ENCODE data around the gene PDF.
"Not testable (repeated sequence)": the region's sequence is repeated elsewhere in the genome, so short reads cannot be mapped to it uniquely, and the experiment has no call there.

PDF gene

DNA sequence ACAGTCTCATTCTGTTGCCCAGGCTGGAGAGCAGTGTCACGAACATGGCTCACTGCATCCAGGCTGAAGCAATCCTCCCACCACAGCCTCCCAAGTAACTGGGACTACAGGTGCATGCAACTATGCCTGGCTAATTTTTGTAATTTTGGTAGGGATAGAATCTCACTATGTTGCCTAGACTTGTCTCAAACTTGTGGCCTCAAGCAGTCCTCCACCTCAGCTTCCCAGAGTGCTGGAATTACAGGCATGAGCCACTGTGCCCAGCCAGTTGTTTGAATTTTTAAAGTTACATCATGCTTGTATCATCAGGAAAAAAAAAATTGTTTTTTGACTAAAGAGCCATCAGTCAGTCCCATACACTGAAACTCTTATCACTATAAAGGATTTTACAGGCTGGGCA lies 36.3 kb downstream of the PDF start:
- Histone ChIP-seq H3K36me3 (ENCODE audit: control insufficient read depth, insufficient read depth, low read length, severe bottlenecking) (peaks cover 8% of the 10 kb centered on the region), H3K27me3 (replicated peaks; ENCODE audit: control insufficient read depth, insufficient read depth, low read length) (no peaks in the 10 kb centered on the region), H3K9me3 (ENCODE audit: control insufficient read depth, low read length) (no peaks in the 10 kb centered on the region), H3K9ac (ENCODE audit: low read length) (no peak overlapping the region), H3K4me3 (ENCODE audit: low read length) (no peak overlapping the region), H3K4me1 (ENCODE audit: control insufficient read depth, insufficient read depth, low read length) (peaks cover 3% of the 10 kb centered on the region)
- no peak for DNase-seq (ENCODE audit: low read depth)

DNA sequence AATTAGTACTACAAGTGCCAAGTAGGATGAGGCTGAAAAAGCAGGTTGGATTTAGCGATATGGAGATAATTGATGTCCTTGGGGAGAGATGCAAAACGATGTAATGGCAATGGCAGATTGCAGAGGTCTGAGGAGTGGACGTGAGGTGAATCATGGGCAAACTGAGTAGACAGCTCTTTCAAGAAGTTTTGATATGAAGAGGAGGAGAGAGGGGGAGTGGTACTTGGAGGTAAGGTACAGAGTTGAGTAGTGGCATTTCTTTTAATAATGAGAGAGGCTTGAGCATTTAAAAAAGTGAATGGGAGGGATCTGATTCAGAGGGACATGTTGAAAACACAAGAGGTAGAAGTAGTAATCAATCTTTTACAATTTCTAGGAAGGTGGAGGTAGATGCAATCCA lies 37.0 kb downstream of the PDF start:
- Histone ChIP-seq H3K4me3 (ENCODE audit: low read length) (no peak overlapping the region), H3K9ac (ENCODE audit: low read length) (no peak overlapping the region), H3K4me1 (ENCODE audit: control insufficient read depth, insufficient read depth, low read length) (no peaks in the 10 kb centered on the region), H3K9me3 (ENCODE audit: control insufficient read depth, low read length) (no peaks in the 10 kb centered on the region), H3K36me3 (ENCODE audit: control insufficient read depth, insufficient read depth, low read length, severe bottlenecking) (peaks cover 8% of the 10 kb centered on the region), H3K27me3 (replicated peaks; ENCODE audit: control insufficient read depth, insufficient read depth, low read length) (no peaks in the 10 kb centered on the region)
- DNase-seq (ENCODE audit: low read depth) = no peak

- H3K36me3 ChIP-seq (ENCODE audit: control insufficient read depth, insufficient read depth, low read length, severe bottlenecking); H3K9ac ChIP-seq (ENCODE audit: low read length); H3K27me3 ChIP-seq (replicated peaks; ENCODE audit: control insufficient read depth, insufficient read depth, low read length); H3K9me3 ChIP-seq (ENCODE audit: control insufficient read depth, low read length); H3K4me3 ChIP-seq (ENCODE audit: low read length); DNase-seq (ENCODE audit: low read depth): not testable (repeated sequence)
- H3K4me1 ChIP-seq (ENCODE audit: control insufficient read depth, insufficient read depth, low read length) = peaks cover 14% of the 10 kb centered on the region
Observed at GRCh38 chr16:69291657-69292056, 38.7 kb downstream of the PDF start.

DNA sequence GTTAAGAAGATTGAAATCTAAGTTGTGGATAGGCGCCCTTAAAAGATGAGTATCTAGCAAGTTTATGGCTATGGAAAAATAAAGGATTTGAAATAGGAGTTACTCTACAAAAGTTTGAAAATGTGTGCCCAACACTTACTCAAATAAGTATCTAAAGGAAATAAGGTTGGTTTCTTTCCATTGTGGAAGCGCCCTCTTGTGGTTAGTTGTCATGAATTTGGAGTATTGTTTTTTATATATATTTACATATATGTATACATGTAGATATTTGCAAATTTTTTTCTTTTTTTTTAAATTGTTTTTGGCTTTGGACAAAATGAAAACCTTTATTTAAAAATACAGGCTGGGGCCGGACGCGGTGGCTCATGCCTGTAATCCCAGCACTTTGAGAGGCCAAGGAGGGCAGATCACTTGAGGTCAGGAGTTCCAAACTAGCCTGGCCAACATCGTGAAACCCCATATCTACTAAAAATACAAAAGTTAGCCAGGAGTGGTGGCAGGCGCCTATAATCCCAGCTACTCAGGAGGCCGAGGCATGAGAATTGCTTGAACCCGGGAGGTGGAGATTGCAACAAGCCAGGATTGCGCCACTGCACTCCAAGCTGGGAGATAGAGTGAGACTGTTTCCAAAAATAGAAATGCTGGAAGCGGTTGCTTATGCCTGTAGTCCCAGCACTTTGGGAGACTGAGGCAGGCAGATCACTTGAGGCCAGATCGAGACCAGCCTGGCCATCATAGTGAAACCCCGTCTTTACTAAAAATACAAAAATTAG lies 43.3 kb downstream of the PDF start:
- DNase-seq (ENCODE audit: low read depth) = peak; percentile 93
- H3K4me1 ChIP-seq (ENCODE audit: control insufficient read depth, insufficient read depth, low read length) = peaks cover 31% of the 10 kb centered on the region
- H3K9ac ChIP-seq (ENCODE audit: low read length) = peak overlapping the region; percentile 79
- H3K27me3 ChIP-seq (replicated peaks; ENCODE audit: control insufficient read depth, insufficient read depth, low read length) = no peaks in the 10 kb centered on the region
- peaks cover 20% of the 10 kb centered on the region for H3K36me3 ChIP-seq (ENCODE audit: control insufficient read depth, insufficient read depth, low read length, severe bottlenecking)
- no peaks in the 10 kb centered on the region for H3K9me3 ChIP-seq (ENCODE audit: control insufficient read depth, low read length)
- H3K4me3 ChIP-seq (ENCODE audit: low read length) = peak overlapping the region; percentile 47

DNA sequence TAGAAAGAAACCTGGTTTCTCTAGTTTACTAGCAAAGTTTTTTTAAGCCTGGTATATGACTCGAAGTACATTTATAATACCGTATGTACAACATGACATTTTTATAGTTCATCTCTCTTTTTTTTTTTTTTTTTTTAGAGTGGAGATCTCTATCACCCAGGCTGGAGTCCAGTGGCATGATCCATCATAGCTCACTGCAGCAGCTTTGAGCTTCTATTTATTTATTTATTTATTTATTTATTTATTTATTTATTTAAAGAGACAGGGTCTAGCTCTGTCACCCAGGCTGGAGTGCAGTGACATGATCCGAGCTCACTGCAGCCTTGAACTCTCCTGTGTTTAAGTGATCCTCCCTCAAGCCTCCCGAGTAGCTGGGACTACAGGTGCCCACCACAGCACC lies 45.1 kb downstream of the PDF start:
- Histone ChIP-seq H3K9ac (ENCODE audit: low read length) (no peak overlapping the region), H3K27me3 (replicated peaks; ENCODE audit: control insufficient read depth, insufficient read depth, low read length) (no peaks in the 10 kb centered on the region), H3K9me3 (ENCODE audit: control insufficient read depth, low read length) (no peaks in the 10 kb centered on the region), H3K4me3 (ENCODE audit: low read length) (no peak overlapping the region), H3K36me3 (ENCODE audit: control insufficient read depth, insufficient read depth, low read length, severe bottlenecking) (peaks cover 17% of the 10 kb centered on the region), H3K4me1 (ENCODE audit: control insufficient read depth, insufficient read depth, low read length) (peaks cover 31% of the 10 kb centered on the region)
- DNase-seq (ENCODE audit: low read depth) = no peak

GRCh38 chr16:69283851-69284250 lies 46.5 kb downstream of the PDF start:
- Histone ChIP-seq H3K36me3 (ENCODE audit: control insufficient read depth, insufficient read depth, low read length, severe bottlenecking) (peaks cover 17% of the 10 kb centered on the region), H3K4me3 (ENCODE audit: low read length) (no peak overlapping the region), H3K9me3 (ENCODE audit: control insufficient read depth, low read length) (no peaks in the 10 kb centered on the region), H3K27me3 (replicated peaks; ENCODE audit: control insufficient read depth, insufficient read depth, low read length) (no peaks in the 10 kb centered on the region), H3K9ac (ENCODE audit: low read length) (no peak overlapping the region), H3K4me1 (ENCODE audit: control insufficient read depth, insufficient read depth, low read length) (peaks cover 31% of the 10 kb centered on the region)
- no peak for DNase-seq (ENCODE audit: low read depth)

DNA sequence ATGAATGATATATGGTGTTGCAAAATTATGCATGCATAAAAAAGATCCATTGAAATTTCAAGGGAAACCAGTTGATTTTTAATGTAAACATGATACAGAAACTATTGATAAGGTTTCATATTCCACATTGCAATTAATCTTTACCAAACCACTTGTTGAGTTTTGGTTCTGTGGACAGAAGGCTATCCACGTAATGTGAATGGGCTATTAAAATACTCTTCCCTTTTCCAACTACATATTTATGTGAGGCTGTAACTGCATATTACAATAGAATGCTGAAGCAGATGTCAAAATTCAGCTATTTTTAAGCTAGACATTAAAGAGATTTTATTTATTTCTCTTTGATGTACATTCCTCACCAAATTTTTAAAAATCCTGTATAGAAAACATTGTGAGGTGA lies 53.0 kb downstream of the PDF start:
- peak overlapping the region; percentile 75 for H3K9ac ChIP-seq (ENCODE audit: low read length)
- no peaks in the 10 kb centered on the region for H3K9me3 ChIP-seq (ENCODE audit: control insufficient read depth, low read length)
- peaks cover 42% of the 10 kb centered on the region for H3K4me1 ChIP-seq (ENCODE audit: control insufficient read depth, insufficient read depth, low read length)
- no peak for DNase-seq (ENCODE audit: low read depth)
- no peaks in the 10 kb centered on the region for H3K27me3 ChIP-seq (replicated peaks; ENCODE audit: control insufficient read depth, insufficient read depth, low read length)
- H3K4me3 ChIP-seq (ENCODE audit: low read length) = peak overlapping the region; percentile 62
- H3K36me3 ChIP-seq (ENCODE audit: control insufficient read depth, insufficient read depth, low read length, severe bottlenecking) = peaks cover 4% of the 10 kb centered on the region

All from adipocyte (in vitro differentiated cells).